IMR-90 (cell line): ENCODE results near the gene PAX8. TPM values are rescaled to one million over a fixed set of nuclear protein-coding genes. Genes with fewer than 3 reads are reported as not detected.

Experiments
- ATAC-seq: fragments of 200-7000 bp; cut with Tn5 transposase; 2 replicates; pipeline ENCODE4 v1.9.1; 2020; ENCODE audit warnings: low read depth, mild to moderate bottlenecking, moderate library complexity
- BruUV-seq: library from RNA; stranded (reverse); fragments of 400-500 nt; replicated peaks from 2 replicates; lab custom pipeline; 2021; lab: Mats Ljungman, UMichigan
- CTCF ChIA-PET: fragments of 300-600 bp; formaldehyde crosslinking; extraction: SDS; loops from one replicate; lab custom pipeline; 2021; ENCODE audit warnings: antibody characterized with exemption; lab: Yijun Ruan, JAX
- POLR2A ChIA-PET: fragments of 300-600 bp; sonication (Branson Sonifier 250); formaldehyde crosslinking; loops from one replicate; lab custom pipeline; 2022; ENCODE audit warnings: antibody characterized with exemption; ENCODE audit not compliant: unreplicated experiment; lab: Charles Lee
- DNase-seq: peaks from one replicate; pipeline ENCODE4 v3.0.0; 2013
- H2AFZ ChIP-seq: replicated peaks from 2 replicates; pipeline ENCODE3; 2013; ENCODE audit warnings: low read length, mild to moderate bottlenecking; ENCODE audit not compliant: poor library complexity
- H2AK5ac ChIP-seq: 2 replicates; pipeline ENCODE4 v1.6.1; 2013; ENCODE audit warnings: low read depth, low read length, inconsistent platforms
- H2AK9ac ChIP-seq: replicated peaks from 2 replicates; pipeline ENCODE3; 2013; ENCODE audit warnings: mild to moderate bottlenecking, low read depth, low read length, moderate library complexity; ENCODE audit not compliant: poor library complexity
- H2BK120ac ChIP-seq: 2 replicates; pipeline ENCODE4 v1.6.1; 2013; ENCODE audit warnings: low read depth, low read length, inconsistent platforms
- H2BK15ac ChIP-seq: 3 replicates; pipeline ENCODE4 v1.6.1; 2013; ENCODE audit warnings: low read depth, low read length, inconsistent platforms
- H2BK20ac ChIP-seq: 2 replicates; pipeline ENCODE4 v1.6.1; 2013; ENCODE audit warnings: low read depth, mild to moderate bottlenecking, inconsistent platforms, low read length, moderate library complexity
- H2BK5ac ChIP-seq: 2 replicates; pipeline ENCODE4 v1.6.1; 2013; ENCODE audit warnings: mild to moderate bottlenecking, low read depth, low read length, inconsistent platforms; ENCODE audit not compliant: poor library complexity, severe bottlenecking
- H3K14ac ChIP-seq: replicated peaks from 2 replicates; pipeline ENCODE4 v1.6.1; 2013; ENCODE audit warnings: low read depth, low read length, inconsistent platforms
- H3K18ac ChIP-seq: 2 replicates; pipeline ENCODE4 v1.6.1; 2013; ENCODE audit warnings: low read depth, low read length, control low read depth
- H3K23ac ChIP-seq: 2 replicates; pipeline ENCODE4 v1.6.1; 2013; ENCODE audit warnings: low read depth, low read length, inconsistent platforms
- H3K27ac ChIP-seq: 2 replicates; pipeline ENCODE4 v1.5.1; 2013; ENCODE audit warnings: mild to moderate bottlenecking, control low read depth, low read length; ENCODE audit not compliant: insufficient read depth
- H3K27me3 ChIP-seq: 2 replicates; pipeline ENCODE4 v1.6.1; 2013; ENCODE audit warnings: low read length; ENCODE audit not compliant: control insufficient read depth, insufficient read depth
- H3K36me3 ChIP-seq: 2 replicates; pipeline ENCODE4 v1.6.1; 2013; ENCODE audit warnings: low read length, mixed read lengths; ENCODE audit not compliant: control insufficient read depth, insufficient read depth
- H3K4ac ChIP-seq: 2 replicates; pipeline ENCODE4 v1.6.1; 2013; ENCODE audit warnings: low read depth, low read length, inconsistent platforms
- H3K4me1 ChIP-seq: 2 replicates; pipeline ENCODE4 v1.6.1; 2013; ENCODE audit warnings: low read length, mixed read lengths; ENCODE audit not compliant: control insufficient read depth, insufficient read depth
- H3K4me2 ChIP-seq: 2 replicates; pipeline ENCODE4 v1.6.1; 2013; ENCODE audit warnings: low read depth, mild to moderate bottlenecking, control low read depth, low read length, moderate library complexity
- H3K4me3 ChIP-seq: 2 replicates; pipeline ENCODE4 v1.5.1; 2013; ENCODE audit warnings: low read depth, mild to moderate bottlenecking, control low read depth, low read length, moderate library complexity; ENCODE audit not compliant: insufficient read depth
- H3K56ac ChIP-seq: 2 replicates; pipeline ENCODE4 v1.6.1; 2013; ENCODE audit warnings: low read length, inconsistent platforms; ENCODE audit not compliant: insufficient read depth; ENCODE audit errors: extremely low read depth
- H3K79me1 ChIP-seq, 2 experiments: 2 replicates each; pipeline ENCODE4 v1.6.1; 2013; ENCODE audit warnings: low read length in 2 of 2, inconsistent platforms in 1 of 2, low read depth in 1 of 2
- H3K9ac ChIP-seq: 2 replicates; pipeline ENCODE4 v1.6.1; 2013; ENCODE audit warnings: low read depth, low read length, control low read depth
- H3K9me1 ChIP-seq: 2 replicates; pipeline ENCODE4 v1.6.1; 2013; ENCODE audit warnings: low read length, inconsistent platforms; ENCODE audit not compliant: insufficient read depth
- H3K9me3 ChIP-seq: 2 replicates; pipeline ENCODE4 v1.6.1; 2013; ENCODE audit warnings: low read length; ENCODE audit not compliant: control insufficient read depth, insufficient read depth
- H4K20me1 ChIP-seq: 2 replicates; pipeline ENCODE4 v1.6.1; 2013; ENCODE audit warnings: low read length, inconsistent platforms; ENCODE audit not compliant: insufficient read depth
- H4K5ac ChIP-seq: 2 replicates; pipeline ENCODE4 v1.6.1; 2013; ENCODE audit warnings: mild to moderate bottlenecking, low read depth, low read length, control low read depth
- H4K8ac ChIP-seq, 2 experiments: 2 replicates each; pipeline ENCODE4 v1.6.1; 2013; ENCODE audit warnings: low read depth in 2 of 2, low read length in 2 of 2, control low read depth in 1 of 2, inconsistent platforms in 1 of 2
- H4K91ac ChIP-seq: 2 replicates; pipeline ENCODE4 v1.6.1; 2013; ENCODE audit warnings: low read depth, low read length, inconsistent platforms; ENCODE audit not compliant: insufficient read depth
- BHLHE40 ChIP-seq: fragments of 150-350 bp; IDR thresholded peaks from 2 replicates; pipeline ENCODE4 v1.6.1; 2016; ENCODE audit warnings: mild to moderate bottlenecking, low read depth, low read length
- CEBPB ChIP-seq: IDR thresholded peaks from 2 replicates; pipeline ENCODE4 v1.6.1; 2012; ENCODE audit warnings: low read depth, low read length, improper control_type of control experiment
- CHD1 ChIP-seq: IDR thresholded peaks from 2 replicates; pipeline ENCODE4 v1.6.1; 2012; ENCODE audit warnings: low read depth, low read length, improper control_type of control experiment
- FOS ChIP-seq: fragments of 150-350 bp; IDR thresholded peaks from 2 replicates; pipeline ENCODE4 v1.6.1; 2016; ENCODE audit warnings: low read depth, low read length
- MAFK ChIP-seq: IDR thresholded peaks from 2 replicates; pipeline ENCODE4 v1.6.1; 2012; ENCODE audit warnings: low read depth, low read length, improper control_type of control experiment
- MAZ ChIP-seq: IDR thresholded peaks from 2 replicates; pipeline ENCODE4 v1.6.1; 2012; ENCODE audit warnings: low read depth, mild to moderate bottlenecking, low read length, improper control_type of control experiment, moderate library complexity, borderline replicate concordance
- POLR2A ChIP-seq: IDR thresholded peaks from 2 replicates; pipeline ENCODE4 v1.6.1; 2012; ENCODE audit warnings: mild to moderate bottlenecking, low read depth, low read length
- RAD21 ChIP-seq: IDR thresholded peaks from 2 replicates; pipeline ENCODE4 v1.6.1; 2012; ENCODE audit warnings: low read length, improper control_type of control experiment
- RCOR1 ChIP-seq: IDR thresholded peaks from 2 replicates; pipeline ENCODE4 v1.6.1; 2012; ENCODE audit warnings: mild to moderate bottlenecking, low read length, improper control_type of control experiment; ENCODE audit not compliant: insufficient replicate concordance
- RFX5 ChIP-seq: IDR thresholded peaks from 2 replicates; pipeline ENCODE4 v1.8.0; 2012; ENCODE audit warnings: low read depth, mild to moderate bottlenecking, low read length, moderate library complexity
- SMC3 ChIP-seq: fragments of 150-350 bp; IDR thresholded peaks from 2 replicates; pipeline ENCODE4 v1.6.1; 2016; ENCODE audit warnings: low read depth, mild to moderate bottlenecking, antibody characterized with exemption, low read length, moderate library complexity
- WGBS, 2 experiments: methylation state at CpG; one replicate each; pipeline versions ENCODE4 v1.1.5 to v1.1.7; 2013; ENCODE audit warnings: missing lambda C conversion rate in 2 of 2; ENCODE audit not compliant: insufficient read length in 1 of 2; ENCODE audit errors: extremely low coverage in 2 of 2; 5-methylcytosine and 5-hydroxymethylcytosine counted together
- dilution Hi-C: fragments of 300-500 bp; cut with HindIII; formaldehyde crosslinking; loops from one replicate; pipeline ENCODE4 v1.14.3; 2018; ENCODE audit warnings: low sequenced_read_pairs; ENCODE audit not compliant: unreplicated experiment
- in situ Hi-C: fragments of 300-500 bp; cut with MboI; formaldehyde crosslinking; loops from 3 replicates; pipeline ENCODE4 v1.14.3; 2019; ENCODE audit warnings: low sequenced_read_pairs, inconsistent platforms, mixed read lengths
- intact Hi-C: fragments of 100-400 bp; cut with micrococcal nuclease; formaldehyde crosslinking; loops from 2 replicates; pipeline ENCODE4 v1.10.0; 2022
- polyA plus RNA-seq, 3 experiments: library from polyadenylated mRNA; depleted of rRNA; stranded (reverse); fragments of >200 nt; gene quantifications; 2 replicates each; pipeline ENCODE4 v1.2.3, GENCODE V29; 2012; ENCODE audit warnings: low replicate concordance in 1 of 3
- total RNA-seq: library from RNA; depleted of rRNA; stranded (reverse); fragments of >200 nt; gene quantifications from 2 replicates; pipeline ENCODE4 v1.2.3, GENCODE V29; 2012
- TF ChIP-seq, protein P1 (sequence below): conservative IDR thresholded peaks from 2 replicates; pipeline ENCODE4 v1.5.1; 2012; ENCODE audit warnings: mild to moderate bottlenecking, low read depth, low read length, improper control_type of control experiment
- TF ChIP-seq, protein P2 (sequence below): fragments of 150-350 bp; IDR thresholded peaks from 2 replicates; pipeline ENCODE4 v1.6.1; 2017; ENCODE audit warnings: mild to moderate bottlenecking, antibody characterized with exemption, low read length, low read depth

The PAX8 gene
- total and polyA plus RNA-seq, 2 of the 4 experiments (the other 2 are of a cell fraction): 0.18 to 1.5 TPM

DNA sequence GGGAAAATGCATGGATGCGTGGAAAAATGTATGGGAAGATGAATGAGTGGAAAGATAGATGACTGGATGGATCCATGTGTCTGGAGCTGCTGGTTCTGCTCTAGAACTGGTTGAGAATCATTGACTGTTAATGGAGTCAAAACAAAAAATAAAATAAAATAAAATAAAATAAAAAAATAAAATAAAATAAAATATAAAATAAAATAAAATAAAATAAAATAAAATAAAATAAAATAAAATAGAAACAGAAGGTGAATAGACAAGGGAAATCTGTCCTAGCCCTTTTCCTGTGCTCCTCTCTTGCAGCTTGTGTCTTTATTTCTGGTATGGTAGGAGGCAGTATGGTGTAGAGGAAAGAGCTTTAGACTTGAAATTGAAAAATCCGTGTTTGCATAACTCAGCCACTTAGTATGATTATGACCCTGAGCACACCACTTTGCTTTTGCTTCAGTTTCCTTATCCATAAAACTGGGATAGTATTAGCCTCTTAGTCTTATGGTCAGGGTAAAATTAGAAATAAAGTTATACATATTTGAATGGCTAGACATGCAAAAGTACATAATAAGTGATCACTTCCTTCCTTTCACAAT is 54.0 kb downstream of the PAX8 start:
- no peak overlapping the region for H4K5ac ChIP-seq
- H4K20me1 ChIP-seq: no peaks in the 10 kb centered on the region
- ATAC-seq (no peak), DNase-seq (no peak)
- H3K9me1 ChIP-seq: no peaks in the 10 kb centered on the region
- no peak overlapping the region for H2AK5ac ChIP-seq
- H3K4ac ChIP-seq: no peak overlapping the region
- BruUV-seq: no TSS peak
- H4K8ac ChIP-seq: no peak overlapping the region
- H2AK9ac ChIP-seq: no peak overlapping the region
- H3K27me3 ChIP-seq: peaks cover 9% of the 10 kb centered on the region
- ChIA-PET POLR2A (no interaction called here), CTCF (interaction anchor here (0.8 kb wide), 1 partner anchor 166 kb away, joined by 4 read pairs; no protein-coding TSS in a partner anchor)
- H3K4me1 ChIP-seq: 0 out of 2 replicates have a peak, but pooled peaks cover 2% of the 10 kb centered on the region
- H3K9me3 ChIP-seq: no peaks in the 10 kb centered on the region
- no peak overlapping the region for H2BK15ac ChIP-seq
- no peak overlapping the region for H3K4me3 ChIP-seq
- 100% methylated on average over 1 of the region's 2 CpGs for WGBS, 2 experiments
- H3K27ac ChIP-seq: no peak overlapping the region
- H3K36me3 ChIP-seq: no peaks in the 10 kb centered on the region
- no peak overlapping the region for H3K56ac ChIP-seq
- H2BK120ac ChIP-seq: no peak overlapping the region
- no peak overlapping the region for H3K18ac ChIP-seq
- H4K91ac ChIP-seq: no peak overlapping the region
- H2BK5ac ChIP-seq: no peak overlapping the region
- H3K23ac ChIP-seq: no peak overlapping the region
- TF ChIP-seq CEBPB (no peak), SMC3 (no peak), FOS (no peak), RAD21 (no peak), MAZ (no peak), POLR2A (no peak), RCOR1 (no peak), BHLHE40 (no peak), RFX5 (no peak), MAFK (no peak), CHD1 (no peak)
- TF ChIP-seq, protein P1, sequence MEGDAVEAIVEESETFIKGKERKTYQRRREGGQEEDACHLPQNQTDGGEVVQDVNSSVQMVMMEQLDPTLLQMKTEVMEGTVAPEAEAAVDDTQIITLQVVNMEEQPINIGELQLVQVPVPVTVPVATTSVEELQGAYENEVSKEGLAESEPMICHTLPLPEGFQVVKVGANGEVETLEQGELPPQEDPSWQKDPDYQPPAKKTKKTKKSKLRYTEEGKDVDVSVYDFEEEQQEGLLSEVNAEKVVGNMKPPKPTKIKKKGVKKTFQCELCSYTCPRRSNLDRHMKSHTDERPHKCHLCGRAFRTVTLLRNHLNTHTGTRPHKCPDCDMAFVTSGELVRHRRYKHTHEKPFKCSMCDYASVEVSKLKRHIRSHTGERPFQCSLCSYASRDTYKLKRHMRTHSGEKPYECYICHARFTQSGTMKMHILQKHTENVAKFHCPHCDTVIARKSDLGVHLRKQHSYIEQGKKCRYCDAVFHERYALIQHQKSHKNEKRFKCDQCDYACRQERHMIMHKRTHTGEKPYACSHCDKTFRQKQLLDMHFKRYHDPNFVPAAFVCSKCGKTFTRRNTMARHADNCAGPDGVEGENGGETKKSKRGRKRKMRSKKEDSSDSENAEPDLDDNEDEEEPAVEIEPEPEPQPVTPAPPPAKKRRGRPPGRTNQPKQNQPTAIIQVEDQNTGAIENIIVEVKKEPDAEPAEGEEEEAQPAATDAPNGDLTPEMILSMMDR: no peak
- TF ChIP-seq, protein P2, sequence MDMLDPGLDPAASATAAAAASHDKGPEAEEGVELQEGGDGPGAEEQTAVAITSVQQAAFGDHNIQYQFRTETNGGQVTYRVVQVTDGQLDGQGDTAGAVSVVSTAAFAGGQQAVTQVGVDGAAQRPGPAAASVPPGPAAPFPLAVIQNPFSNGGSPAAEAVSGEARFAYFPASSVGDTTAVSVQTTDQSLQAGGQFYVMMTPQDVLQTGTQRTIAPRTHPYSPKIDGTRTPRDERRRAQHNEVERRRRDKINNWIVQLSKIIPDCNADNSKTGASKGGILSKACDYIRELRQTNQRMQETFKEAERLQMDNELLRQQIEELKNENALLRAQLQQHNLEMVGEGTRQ: no peak
- no peaks in the 10 kb centered on the region for H3K79me1 ChIP-seq
- H2AFZ ChIP-seq: no peak overlapping the region
- dilution Hi-C loops: no loop called here
- no peak overlapping the region for H3K14ac ChIP-seq
- no peak overlapping the region for H3K4me2 ChIP-seq
- in situ Hi-C loops: no loop called here
- no peak overlapping the region for H3K9ac ChIP-seq
- intact Hi-C loops: no loop called here
- no peak overlapping the region for H2BK20ac ChIP-seq
